Amygdala (tissue), 56 donors: ENCODE data around the gene CYFIP2.

Experiments used
- DNase-seq, 56 donors: peaks; one replicate each; lab custom pipeline; 2025; lab: John Stamatoyannopoulos, UW

The CYFIP2 gene

DNA sequence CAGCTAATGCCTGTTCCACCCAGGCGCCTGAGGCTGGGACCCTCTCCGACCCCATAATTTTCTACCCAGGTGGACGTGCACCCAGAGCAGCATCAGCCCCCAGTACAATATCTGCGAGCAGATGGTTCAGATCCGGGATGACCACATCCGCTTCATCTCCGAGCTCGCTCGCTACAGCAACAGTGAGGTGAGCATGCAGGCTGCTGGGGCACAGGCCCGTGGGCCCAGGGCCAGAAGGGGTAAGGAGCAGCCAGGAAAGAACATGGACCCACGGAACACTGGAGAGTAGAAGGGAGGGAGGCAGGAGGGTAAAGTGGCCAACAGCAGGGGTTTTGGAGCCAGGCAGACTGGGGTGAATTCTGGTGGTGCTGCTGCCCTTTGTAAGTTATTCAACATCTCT is 45.7 kb downstream of the CYFIP2 start:
- no peak for DNase-seq

DNA sequence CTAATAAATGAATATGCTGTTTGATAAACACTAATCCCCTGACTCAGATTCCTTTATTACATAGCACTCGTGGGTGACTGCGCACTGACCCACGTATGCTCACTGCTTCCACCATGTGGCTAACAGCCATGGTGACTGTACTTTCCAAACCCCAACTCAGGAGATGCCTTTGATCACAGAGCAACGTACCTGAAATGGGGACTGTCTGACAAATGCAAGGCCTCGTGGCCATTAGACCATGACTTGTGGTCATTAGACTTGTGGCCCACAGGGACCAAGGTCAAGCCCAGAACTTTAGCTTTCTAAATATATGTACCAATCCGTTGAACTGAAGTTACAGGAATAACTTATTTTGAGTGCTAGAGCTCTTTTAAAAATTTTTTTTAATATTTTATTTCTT is 46.6 kb downstream of the CYFIP2 start:
- DNase-seq, result peak in 18 of 56 donors; percentile 8 to 63 (median 24)

DNA sequence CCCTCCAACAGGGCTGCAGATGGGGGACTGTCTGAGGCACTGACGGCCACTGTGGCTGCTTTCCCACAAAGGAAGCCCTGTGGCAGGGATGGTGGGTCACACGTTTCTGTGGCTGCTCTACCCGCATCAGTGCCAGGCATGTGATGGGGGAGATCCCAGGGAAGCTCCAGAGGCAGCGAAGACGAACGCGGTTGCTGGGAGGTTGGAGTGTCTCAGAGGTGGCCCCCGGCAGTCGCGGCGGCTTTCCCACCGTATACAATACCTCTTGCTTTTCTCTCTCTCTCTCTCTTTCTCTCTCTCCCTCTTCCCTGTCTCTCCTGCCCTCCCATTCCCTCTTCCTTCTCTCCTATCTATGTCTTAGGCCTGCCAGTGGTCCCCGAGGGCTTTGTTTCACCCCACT is 56.7 kb downstream of the CYFIP2 start:
- no peak for DNase-seq

DNA sequence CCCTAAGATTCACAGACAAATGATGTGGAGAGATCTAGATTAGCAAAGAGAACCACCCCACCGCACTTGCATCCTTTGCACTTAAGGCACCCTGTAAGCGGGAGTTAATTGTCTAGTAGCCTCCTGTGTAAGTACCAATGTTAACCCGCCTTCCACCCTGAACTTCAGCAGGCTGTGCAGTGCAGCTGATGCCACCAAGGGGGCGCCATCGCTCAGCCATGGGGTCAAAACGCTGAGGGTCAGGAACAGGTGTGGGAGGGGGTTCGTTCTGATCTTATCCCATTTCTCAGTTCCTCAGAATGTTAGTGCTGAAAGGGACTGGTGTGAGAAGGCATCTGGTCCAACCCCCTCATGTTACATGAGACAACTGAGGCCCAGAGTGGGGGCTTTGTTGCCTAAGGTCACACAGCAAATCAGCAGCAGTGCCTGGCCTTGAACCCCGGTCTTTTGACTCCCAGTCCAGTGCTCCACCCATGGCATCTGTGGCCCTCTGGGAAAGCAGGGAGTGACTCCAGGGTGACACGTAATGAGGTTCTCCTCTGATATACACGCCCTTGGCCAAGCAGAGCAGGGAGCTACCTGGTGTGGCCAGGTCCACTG is 57.3 kb downstream of the CYFIP2 start:
- DNase-seq, result no peak

DNA sequence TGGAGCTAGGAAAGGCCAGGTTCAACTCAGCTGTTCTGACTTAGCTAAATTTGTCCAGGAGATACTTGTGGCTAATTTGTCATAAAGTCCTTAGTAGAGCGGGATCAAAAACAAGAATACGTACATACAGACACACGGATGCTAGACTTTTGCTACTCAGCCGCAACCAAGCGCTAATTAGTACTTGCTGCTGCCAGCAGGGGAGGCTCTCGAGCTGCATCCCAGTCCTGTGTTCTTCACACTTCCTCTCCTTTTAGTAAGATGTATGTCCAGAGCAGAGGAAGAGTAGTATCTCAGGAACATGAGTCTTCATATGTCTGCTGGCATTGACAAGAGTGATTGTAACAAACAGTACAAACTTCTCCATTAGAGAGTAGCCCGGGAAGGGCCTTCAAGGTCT is 58.3 kb downstream of the CYFIP2 start:
- DNase-seq, result no peak

DNA sequence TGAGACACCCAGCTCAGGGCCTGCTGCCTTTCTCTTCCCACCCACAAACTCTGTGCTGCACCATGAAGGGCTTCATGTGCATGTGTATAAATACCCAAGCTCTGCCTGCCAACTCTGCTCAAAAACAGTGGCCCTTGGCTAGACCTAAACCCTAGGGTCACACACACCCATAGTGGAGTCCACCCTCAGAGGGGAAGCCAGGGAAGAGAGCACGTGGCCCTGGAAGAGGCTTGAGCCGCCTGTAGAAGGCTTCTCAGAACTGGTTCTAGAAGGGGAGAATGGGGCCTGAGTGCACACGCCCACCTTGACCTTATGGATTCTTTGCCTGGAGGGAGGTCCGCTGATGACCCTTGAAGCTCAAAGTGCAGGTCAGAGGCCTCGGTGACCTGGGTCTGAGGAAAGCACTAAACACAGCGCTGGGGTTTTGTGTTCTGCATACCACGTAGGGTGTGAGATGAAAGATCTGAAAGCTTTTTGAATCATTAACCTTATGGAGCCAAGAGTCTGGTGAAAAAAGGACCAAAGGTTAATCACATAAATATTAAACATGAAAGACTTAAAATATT is 60.6 kb downstream of the CYFIP2 start:
- DNase-seq, result no peak

DNA sequence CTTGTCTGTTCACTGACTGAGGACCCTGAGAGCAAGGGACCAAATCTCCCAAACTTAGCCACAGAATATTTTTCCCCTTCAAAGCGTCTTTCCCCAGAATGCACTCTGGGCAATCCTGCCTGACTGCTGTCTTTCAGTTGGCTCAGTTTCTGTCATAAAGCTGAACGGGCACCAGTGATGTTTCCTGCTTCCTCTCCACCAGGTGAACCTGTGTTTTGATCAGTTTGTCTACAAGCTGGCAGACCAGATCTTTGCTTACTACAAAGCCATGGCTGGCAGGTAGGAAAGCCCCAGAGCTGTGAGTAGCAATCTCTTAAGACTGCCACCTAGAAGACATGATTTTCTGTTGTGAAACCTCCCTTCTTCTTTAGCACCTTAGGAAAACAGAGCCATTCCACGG is 61.8 kb downstream of the CYFIP2 start:
- no peak for DNase-seq

DNA sequence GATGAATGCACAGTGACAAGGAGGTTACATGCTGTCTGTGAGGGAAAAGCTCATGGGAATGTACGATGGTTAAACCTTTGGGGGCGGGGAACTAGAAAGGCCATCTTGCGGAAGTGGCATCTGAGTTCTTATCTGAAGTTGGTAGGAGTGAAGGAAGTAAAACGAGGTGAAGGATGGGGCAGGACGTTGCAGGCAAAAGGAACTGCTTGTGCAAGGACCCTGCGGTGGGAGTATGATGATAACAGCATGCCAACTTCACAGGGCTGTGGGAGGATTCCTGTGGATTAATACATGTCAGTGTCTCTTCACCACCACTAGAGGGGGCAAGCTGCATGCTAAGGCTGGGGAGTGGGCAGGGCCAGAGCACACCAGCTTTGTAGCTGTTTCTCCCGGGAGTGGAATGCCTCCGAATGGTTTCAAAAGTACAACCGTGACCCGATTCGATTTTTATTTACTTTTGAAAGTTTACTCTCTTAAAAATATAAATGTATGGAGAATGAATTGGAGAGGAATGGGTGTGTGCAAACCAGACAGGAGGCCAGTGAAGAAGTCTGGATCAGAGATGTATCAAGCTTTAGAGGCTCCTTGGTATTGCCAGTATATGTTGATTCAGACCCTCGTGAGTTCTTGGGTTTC is 62.5 kb downstream of the CYFIP2 start:
- peak in 47 of 56 donors; percentile 8 to 73 (median 41) for DNase-seq

DNA sequence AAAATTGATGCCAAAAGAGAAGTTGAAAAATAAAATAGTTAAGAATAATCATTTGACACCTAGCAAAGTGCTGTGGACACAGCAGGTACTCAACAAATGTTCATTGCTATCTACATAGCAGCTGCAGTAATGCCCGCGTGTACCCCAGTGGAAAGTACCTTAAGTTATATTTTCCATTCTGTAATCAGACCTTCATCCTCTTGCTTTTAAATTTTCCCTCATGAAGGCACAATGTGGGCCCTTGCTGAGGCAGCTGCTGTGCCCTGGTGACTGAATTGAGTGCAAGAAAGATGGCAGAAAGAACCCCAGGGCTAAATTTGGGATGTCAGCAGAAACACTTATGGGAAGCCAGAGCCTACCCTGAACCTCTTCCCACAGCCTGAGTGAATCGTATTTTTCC is 65.9 kb downstream of the CYFIP2 start:
- DNase-seq, result no peak

DNA sequence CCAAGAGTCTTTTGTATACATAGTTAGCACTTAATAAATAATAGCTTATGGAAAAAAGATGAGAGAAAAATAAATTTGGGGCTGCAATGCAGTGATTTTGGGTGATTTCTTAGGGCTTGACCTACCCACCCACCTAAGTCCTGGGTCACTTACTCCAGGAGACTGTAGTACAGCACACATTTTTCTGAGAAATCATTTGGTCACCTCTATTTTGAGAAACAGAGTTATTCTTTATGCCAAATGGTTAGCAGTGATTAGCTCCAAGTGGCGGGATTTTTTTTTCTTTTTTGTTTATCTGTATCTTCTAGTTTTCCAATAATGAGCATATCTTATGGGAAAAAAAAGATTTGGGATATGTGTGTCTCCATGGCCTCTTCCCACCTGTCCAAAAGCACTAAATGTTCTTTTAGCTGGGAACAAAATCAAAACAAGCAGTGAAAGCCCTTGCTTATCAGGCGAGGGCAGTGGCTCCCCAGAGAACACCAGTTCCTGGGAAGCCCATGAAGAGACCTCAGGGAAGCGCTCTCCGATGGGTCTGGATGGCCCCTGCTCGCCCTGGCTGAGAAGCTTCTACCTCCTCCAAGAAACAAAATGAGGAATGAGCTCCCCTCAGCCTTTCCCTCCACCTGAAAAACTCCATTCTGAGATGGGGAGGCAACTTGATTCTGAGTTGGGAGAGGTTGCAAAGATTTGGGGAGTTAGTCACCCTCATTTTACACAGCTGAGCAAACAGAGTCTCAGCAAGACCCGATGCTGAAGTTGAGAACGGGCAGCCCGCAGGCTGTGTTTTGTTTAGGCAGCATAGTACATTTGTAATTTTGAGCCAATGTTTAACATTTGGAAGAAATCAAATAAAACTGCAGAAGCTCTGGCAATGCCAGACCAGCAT is 69.9 kb downstream of the CYFIP2 start:
- no peak for DNase-seq

DNA sequence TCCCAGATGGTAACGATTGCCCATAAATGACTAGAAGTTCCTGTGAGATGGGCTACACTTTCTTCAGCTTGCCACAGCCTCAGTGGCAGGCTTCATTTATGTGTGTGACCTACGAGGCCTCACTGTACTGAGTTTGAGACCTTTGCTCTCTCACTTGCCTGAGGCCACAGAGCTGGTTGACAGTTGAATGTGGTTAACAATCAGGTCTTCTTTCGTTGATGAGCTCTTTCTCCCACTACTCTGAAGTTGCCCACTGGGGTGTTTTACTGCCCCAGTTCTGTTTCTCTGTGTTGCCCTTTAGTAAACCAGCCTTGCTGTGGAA is 70.5 kb downstream of the CYFIP2 start:
- DNase-seq, result no peak

DNA sequence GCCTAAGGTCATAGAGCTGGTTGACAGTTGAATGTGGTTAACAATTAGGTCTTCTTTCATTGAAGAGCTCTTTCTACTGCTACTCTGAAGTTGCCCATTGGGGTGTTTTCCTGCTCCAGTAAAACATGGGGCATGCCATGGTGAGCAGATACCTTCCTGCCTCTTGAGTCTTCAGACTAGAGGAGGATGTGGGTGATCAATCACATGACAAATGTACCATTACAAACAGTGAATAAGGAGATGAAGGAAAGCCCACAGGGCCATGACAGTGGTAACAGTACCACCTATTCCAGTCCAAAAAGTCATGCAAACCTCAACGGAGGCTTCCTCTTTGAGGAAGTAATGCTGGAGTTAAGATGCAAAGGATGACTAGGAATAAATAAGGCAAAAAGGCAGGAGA is 73.5 kb downstream of the CYFIP2 start:
- DNase-seq, result no peak

DNA sequence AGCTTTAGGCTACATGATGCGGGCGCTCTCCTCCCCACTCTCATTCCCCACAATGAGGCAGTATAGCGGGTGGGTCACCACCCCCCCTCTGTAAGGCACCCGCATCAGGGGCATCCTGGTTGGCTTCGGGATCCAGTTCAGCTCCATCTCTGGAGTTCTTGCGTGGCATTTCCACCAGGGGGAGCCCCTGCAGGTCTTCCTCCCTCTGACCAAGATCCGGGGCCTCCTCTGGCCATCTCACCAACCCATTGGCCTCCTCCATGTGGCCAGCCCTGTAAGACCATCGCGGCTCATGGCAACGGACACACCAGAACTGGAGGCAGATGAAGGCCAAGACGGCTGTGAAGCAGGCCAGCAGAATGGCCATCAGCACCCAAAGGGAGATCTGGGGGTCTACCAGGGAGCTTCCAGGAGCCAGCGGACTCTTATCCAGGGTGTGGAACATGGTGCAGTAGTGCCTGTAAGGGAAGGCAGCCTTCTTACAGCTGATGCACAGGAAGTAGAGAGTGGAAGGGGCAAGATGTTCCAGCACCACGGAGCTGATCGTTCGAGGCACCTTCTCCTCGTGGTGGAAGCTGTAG is 77.0 kb downstream of the CYFIP2 start:
- peak in 2 of 56 donors; percentile 4 to 7 for DNase-seq

DNA sequence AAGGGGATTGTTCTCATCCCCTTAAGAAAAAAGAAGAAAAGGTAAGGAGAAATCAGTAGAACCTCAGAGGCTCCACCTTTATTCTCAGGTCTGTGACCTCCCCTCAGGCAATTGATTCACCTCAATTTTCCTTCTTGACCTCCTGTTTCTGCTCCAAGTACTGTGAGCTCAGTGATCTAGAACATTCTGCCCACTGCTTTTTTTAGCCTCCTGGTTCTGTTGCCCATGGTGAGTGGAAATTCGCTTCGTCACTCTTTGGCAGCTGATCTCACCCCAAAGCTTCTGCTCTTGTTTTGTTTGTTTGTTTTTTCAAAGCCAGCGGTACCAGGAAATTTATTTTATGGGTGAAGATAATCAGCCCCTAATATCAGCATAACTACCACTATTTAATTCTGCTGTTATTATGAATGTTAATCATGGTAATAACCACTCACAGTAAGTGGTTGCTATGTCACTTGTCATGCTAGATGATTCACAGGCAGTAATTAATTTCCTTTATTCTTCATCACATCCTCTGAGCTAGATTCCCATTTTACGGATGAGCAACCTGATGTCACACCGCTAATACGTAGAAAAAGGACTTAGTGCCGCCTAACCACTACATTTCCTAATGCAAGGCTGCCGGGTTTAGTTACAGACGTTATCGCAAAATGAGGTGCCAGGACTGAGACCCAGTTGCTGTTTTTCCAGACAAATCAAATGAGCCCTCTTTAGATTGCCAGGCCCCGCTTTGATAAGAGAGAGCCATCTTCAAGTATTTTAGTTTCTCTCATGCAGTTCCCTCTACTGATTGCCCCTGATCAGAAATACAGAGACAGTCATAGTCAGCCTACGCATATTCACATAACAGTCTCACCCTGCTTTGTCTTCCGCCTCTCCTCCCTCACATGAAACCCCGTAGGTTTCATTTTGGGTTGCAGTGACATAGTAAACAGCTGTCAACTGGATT is 78.2 kb downstream of the CYFIP2 start:
- peak in 16 of 56 donors; percentile 6 to 40 (median 18) for DNase-seq

DNA sequence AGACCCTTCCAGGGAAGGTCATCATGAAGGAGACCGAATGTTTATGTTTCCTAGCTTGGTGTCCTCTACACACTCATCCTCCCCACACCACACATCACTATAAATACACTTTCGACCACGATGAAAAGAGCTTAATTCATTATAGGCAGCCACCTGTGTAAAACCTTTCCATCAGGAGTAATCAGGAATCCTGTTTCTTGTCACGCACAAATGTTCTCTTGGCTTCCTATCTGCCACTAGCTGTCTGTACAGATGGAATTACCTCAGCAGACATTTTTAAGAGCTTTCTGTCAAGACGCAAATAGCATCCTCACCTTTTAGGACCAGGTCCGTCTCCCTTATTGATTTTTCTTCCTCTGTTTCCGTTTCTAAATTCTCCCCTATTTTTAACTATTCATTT is 79.1 kb downstream of the CYFIP2 start:
- DNase-seq, result no peak

DNA sequence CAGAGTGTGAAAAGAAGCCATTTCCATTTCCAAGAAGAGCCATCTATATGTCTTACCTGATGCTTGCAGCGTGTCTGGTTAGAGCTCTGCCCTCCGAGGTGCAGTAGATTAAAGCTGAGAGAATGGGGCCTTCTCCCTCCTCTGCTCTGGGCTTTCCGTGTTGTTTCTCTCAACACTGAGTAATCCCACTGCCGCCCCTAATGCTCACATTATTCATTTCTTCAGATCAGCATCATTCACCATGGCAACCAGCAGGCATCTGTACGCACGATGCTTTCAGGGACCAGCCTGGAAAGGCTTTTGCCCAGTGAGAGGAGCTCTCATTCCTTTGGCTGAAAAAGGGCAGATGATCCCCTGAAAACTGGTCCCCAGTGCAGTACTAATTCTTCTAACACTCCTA is 79.6 kb downstream of the CYFIP2 start:
- DNase-seq, result peak in 16 of 56 donors; percentile 6 to 48 (median 21)

DNA sequence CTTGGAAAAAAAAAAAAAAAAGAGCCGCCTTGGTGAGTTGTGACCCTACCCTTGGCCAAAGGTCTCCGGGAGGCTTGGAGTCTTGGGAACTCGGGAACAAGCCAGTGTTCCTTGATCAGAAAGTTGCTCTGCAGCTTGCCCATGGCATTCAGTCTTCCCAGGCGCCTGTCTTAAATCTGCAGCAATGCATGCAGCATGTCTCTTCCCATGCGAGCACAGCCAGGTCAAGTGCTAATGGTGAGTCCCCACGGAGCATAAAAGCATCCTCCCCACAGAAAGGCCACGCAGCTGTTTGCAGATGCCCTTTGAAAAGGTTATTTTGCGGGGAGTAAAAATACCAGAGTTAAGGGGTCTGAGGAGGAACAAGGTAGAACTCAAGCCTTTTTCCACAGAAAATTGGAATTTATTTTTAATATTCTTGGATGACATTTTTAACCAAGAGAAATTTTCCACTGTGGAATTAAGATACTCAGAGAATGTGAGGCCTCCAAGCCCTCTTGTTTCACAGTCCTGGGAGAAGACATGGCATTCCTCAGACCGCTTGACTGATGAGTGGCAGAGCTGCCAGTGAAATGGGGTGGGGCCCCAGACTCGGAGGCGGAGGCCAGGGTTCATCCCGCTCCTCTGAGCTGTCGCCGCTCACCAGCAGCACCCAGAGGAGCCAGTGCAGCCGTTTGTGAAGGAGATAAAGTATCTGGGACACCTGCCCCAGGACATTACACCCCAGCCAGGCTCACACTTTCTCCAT is 81.6 kb downstream of the CYFIP2 start:
- DNase-seq, result no peak

DNA sequence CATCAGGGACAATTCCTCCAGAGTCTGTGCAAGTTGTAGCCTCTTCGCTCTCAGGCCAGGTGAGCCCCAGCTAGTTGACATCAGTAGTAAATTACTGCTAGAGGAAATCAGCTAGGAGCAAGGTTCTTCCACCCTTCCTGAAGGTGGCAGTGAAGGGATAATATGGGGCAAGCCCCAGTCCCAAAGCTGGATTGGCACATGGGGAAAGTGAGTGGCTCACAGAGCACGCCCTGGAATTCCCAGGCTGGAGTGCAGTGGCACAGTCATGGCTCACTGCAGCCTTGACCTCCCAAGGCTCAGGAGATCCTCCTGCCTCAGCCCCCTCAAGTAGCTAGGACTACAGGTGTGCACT is 82.1 kb downstream of the CYFIP2 start:
- DNase-seq, result no peak
